Measurements from ENCODE around the gene ZRANB1.

ZRANB1 gene

GRCh38 chr10:125024497-125025234 is 82.7 kb downstream of the ZRANB1 start:
- H3K4me3 ChIP-seq (ENCODE audit: low read length) = no peak overlapping the region
- DNase-seq (ENCODE audit: low read depth) = no peak
- no peak for TF ChIP-seq CTCF (IDR thresholded peaks at IDR 0.05; ENCODE audit: insufficient read depth, low read depth, low read length, missing control alignments)

- no peak for TF ChIP-seq CTCF (IDR thresholded peaks at IDR 0.05; ENCODE audit: insufficient read depth, low read depth, low read length, missing control alignments)
- H3K4me3 ChIP-seq (ENCODE audit: low read length) = no peak overlapping the region
- DNase-seq (ENCODE audit: low read depth) = no peak
Measured at GRCh38 chr10:125025341-125025740, 83.4 kb downstream of the ZRANB1 start.

- no peak for TF ChIP-seq CTCF (IDR thresholded peaks at IDR 0.05; ENCODE audit: insufficient read depth, low read depth, low read length, missing control alignments)
- no peak overlapping the region for H3K4me3 ChIP-seq (ENCODE audit: low read length)
- no peak for DNase-seq (ENCODE audit: low read depth)
Measured at GRCh38 chr10:125026036-125026931, 84.4 kb downstream of the ZRANB1 start.

- H3K4me3 ChIP-seq (ENCODE audit: low read length) = no peak overlapping the region
- TF ChIP-seq CTCF (IDR thresholded peaks at IDR 0.05; ENCODE audit: insufficient read depth, low read depth, low read length, missing control alignments) = no peak
- DNase-seq (ENCODE audit: low read depth) = no peak
Measured at GRCh38 chr10:125026974-125027735, 85.2 kb downstream of the ZRANB1 start.

- peak; percentile 58 for DNase-seq (ENCODE audit: low read depth)
- no peak overlapping the region for H3K4me3 ChIP-seq (ENCODE audit: low read length)
- no peak for TF ChIP-seq CTCF (IDR thresholded peaks at IDR 0.05; ENCODE audit: insufficient read depth, low read depth, low read length, missing control alignments)
Measured at GRCh38 chr10:125027871-125028869, 86.2 kb downstream of the ZRANB1 start.
